Suppressor macrophage treated with lipopolysaccharide for 1 hour (primary cell): ENCODE results near the gene SUGCT.

Experiments used
- DNase-seq, 3 donors: peaks; one replicate each; pipeline ENCODE4 v3.0.0-alpha.2; 2020 to 2022

The SUGCT gene

DNA sequence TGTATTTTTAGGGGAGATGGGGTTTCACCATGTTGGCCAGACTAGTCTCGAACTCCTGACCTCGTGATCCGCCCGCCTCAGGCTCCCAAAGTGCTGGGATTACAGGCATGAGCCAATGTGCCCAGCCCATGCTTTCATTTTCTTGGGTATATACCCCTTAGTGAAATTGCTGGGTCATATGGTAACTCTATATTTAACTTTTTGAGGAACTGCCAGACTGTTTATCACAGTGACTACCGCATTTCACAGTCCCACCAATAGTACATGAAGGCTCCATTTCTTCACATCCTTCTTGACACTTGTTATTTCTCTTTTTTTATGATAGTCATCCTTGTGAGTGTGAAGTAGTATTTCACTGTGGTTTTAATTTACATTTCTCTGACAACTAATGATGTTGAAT is 134.0 kb downstream of the SUGCT start:
- peak; percentile 68 to 90 (median 82) for DNase-seq

DNA sequence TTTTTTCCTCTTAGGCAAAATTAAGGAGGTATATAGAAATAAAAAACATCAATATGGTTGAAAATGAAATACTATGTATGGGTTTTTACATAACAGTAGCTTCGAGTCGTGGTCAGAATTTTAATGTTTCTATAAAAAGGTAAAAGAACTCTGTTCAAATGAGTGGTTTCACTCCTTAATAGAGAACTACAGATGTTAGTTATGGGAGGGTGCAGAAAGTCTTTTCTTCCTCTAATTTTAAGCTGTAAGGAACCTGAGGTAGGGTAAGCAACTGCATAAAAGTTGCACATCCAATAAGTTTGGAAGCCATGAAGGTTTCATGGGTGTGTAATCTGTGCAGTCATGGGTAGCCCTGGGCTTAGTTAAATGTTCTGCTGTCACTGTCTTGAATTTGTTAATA is 141.3 kb downstream of the SUGCT start:
- no peak for DNase-seq

DNA sequence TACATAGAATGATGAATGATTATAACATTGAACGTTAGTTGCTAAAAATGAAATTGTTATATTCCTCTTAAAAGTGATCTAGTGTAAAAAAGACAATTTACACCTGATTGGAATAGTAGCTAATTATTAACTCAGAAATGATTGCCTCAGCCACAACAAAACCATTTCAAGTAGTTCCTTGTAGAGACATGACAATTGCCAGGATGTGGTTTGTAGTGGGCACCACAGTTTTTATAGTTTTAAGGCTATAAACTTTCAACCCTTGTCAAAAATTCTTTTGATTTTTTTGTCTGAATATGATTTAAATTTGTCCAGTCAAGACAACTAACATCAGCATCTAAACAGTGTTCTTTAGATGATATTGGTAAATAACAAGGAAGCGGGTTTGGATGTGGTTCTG is 145.2 kb downstream of the SUGCT start:
- no peak for DNase-seq

DNA sequence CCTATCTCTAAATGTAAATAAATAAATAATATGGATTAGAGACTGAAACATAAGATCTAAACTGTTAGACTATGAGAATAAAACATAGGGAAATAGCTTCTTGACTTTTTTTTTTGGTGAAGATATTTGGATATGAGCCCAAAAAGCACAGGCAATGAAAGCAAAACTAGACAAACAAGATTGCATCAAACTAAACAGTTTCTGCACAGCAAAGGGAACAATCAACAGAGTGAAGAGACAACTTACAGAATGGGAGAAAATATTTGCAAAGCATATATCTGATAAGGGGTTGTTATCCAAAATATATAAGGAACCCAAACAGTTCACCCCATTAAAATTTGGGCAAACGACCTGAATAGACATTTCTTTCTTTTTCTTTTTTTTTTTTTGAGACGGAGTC is 148.1 kb downstream of the SUGCT start:
- no peak for DNase-seq

DNA sequence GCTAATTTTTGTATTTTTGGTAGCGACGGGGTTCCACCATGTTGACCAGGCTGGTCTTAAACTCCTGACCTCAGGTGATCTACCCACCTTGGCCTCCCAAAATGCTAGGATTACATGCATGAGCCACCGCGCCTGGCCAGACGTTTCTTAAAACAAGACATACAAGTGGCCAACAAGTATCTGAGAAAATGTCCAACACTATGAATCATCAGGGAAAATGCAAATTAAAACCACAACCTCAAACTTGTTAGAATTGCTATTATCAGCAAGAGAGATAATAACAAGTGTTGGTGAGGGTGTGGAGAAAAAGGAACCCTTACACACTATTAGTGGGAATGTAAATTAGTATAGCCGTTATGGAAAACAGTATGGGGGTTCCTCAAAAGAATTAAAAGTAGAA is 148.6 kb downstream of the SUGCT start:
- DNase-seq: peak in 1 of 3 donors; percentile 7

DNA sequence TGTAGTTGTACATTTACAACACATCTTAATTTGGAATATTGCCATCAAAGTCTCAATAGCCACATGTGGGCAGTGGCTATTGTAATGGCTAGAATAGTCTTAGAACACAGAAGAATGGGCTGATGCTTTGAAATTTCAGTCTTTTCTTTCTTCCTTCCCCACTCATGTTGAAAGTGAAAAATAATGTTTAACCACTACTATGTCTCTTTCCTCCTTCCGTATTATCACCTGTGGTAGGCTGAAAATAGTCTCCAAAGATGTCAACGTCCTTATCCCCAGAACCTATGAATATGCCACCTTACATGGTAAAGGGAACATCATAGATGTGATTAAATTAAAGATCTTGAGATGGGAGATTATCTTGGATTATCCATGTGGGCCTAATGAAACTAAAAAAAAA is 154.0 kb downstream of the SUGCT start:
- no peak for DNase-seq

DNA sequence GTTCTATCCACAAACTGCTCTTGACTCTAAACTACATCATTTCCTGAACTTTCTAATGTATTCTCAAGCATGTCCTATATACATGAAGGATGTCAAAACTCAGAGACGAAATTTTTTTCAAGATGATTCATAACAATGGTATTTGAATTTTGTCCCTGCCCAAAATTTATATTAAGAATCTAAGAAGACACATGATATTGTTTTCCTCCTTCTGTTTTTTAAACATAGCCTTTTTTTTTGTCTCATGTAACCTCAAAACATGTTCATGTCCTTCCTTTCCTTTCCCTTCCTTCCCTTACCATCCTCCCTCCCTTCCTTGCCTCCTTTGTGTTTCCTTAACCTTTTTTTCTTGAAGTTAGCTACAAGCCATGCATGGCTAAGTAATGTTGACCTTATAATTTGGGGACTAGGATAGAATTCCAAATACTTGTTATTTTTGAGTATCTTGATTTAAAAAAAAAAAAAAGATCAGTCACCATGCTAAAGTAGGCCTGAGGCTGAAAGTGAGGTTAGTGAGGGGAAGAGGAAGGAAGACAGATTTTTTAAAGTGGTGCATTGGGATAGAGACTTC is 163.0 kb downstream of the SUGCT start:
- DNase-seq: no peak

DNA sequence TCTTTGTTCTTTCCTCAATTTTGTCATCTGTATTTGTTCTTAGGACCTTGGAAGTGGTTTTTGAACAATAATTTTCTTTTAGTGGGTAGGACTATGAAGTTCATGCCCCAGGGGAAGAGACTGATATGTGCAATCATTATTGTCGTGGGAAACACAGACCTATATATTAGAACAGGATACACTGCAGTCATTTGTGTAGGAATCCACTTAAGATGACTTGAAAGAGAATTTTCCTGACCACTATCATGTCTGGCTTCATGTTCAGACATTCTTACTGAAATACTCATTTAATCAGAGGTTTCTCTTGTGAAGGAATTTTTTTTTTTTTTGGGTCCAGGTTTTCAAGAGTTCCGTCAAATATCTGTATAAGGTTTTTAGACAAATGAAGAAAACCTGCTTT is 163.6 kb downstream of the SUGCT start:
- DNase-seq: no peak

DNA sequence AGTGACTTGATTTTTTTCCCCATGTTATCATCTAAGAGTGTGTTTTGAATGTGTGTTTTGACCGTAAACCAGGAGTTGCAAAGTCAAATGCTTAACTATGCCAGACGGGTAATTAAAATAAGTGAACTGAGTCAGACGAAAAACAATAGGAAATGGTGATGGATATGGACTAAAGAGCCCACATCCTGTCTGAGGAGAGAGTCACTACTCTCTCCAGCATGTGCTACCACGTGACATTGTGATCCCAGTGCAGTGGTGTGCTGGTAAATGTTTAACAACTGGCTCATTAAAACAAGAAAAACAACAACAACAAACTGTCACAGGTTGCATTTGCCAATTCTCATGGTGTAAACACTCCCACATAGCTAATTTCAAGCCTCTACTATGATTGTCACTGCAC is 164.3 kb downstream of the SUGCT start:
- DNase-seq: peak in 1 of 3 donors; percentile 5

DNA sequence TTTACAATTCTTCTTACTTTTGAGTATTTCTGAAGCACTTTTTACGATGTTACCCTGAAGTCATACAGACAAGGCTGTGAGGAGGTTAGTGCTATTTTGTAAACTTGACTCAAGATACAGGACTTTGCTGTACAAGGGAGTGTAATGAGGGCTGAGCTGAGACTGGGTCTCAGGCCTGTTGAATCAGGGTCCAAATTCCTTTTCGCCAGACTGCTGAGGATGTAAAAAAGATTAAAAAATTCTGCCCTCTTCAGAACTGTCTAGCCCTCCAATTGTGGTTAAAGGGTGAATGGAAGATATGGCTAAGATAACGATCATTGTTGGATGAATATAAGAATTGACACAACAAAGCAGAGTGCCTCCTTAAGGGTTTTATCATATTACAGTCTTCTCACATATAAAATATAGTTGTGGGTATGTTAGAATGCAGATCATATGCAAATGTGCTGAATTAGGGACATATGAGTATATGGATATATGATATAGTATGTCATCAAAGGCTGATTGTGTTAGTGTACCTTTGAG is 165.4 kb downstream of the SUGCT start:
- DNase-seq: no peak

DNA sequence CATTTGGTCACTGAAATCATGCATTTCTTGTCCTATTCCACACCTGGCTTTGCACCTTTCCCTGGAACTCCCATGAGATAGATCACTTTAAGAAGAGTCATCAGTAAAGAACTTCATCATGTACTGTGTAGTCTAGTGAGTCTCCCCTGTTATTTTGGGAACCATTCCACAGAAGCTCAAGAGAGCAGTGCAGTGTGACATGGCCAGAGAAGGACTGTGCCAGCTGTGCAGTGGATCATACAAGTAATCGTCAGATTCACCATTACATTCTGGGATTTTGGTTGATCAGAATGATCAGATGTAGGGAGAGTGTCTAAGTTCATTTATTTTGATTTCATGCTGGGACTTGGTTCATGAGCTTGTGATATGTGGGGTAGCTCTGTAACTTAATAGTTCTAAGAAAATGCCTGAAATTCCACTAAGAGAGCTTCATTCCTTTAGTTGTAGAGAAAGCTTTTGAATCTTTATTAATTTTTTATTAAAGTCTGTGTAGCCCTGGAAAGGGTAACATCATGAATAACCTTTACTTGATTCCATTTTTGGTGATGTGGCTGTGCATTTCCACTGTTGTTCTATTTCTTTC is 166.8 kb downstream of the SUGCT start:
- no peak for DNase-seq

DNA sequence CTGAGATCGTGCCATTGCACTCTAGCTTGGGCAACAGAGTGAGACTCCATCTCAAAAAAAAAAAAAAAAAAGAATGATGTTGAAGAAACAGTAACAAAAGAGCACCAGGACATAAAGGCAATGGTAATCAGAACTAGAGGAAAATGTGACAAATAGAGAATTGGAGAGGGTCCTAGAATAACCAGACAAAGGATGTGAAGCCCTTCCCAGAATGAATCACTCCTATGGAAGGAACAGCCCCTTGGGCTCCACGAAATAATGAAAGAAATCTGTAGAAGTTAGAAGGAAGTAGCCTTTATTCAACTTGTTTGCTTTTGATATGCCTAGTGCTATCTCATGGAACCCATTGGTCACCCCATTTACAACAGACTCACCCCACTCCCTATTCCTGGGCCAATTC is 169.2 kb downstream of the SUGCT start:
- DNase-seq: no peak

DNA sequence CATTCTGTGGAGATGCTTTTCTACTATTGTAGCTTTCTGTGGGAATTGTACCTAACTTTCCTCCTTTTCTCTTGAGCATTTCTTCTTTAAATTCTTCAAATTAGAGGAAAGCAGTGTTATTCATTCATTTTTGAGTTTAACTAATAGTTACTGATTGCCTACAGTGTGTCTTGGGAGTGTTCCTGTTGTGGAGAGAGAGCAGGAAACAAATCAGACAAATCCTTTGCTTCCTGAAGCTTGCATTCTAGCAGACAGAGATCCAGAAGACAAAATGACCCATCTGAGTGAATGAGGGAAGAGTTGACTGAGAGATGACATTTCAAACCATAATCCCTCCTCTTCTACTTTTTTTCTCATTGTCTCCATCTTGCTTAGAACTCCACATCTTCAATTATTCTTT is 170.4 kb downstream of the SUGCT start:
- no peak for DNase-seq

DNA sequence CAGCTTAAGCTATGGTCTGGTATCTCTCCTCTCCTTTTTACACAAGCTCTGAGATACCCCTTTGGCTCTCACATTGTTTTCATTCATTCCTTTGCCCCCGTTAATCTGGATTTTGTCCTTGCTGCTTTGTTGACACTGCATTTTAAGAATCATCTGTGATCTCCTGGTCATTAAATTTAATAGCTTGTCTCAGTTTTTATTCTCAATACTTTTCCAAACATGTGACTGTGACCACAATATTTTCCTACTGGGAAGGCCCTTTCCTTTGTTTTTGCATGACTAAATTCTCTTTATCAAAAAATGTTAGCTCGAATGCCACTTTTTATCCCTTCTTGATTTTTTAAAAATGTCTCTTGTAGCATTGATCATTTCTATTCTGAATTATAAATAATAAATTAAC is 171.2 kb downstream of the SUGCT start:
- DNase-seq: no peak

DNA sequence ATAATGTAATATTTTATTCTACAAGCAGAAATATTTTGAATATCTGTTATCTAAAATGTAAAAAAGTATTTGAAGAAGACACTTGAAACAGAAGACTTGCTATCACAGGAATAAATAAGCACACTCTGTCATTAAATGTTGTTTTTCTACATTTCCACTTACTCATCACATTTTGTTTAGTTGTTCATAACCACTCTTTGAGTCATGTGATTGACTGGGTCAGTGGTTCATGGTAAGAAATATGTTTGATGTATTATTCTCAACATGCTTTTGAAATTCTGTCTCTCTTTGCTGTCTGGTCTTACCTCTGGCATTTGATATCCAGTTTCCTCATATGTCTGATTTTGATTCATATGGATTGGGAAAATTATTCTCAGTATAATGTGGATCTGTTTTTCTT is 171.8 kb downstream of the SUGCT start:
- DNase-seq: no peak

DNA sequence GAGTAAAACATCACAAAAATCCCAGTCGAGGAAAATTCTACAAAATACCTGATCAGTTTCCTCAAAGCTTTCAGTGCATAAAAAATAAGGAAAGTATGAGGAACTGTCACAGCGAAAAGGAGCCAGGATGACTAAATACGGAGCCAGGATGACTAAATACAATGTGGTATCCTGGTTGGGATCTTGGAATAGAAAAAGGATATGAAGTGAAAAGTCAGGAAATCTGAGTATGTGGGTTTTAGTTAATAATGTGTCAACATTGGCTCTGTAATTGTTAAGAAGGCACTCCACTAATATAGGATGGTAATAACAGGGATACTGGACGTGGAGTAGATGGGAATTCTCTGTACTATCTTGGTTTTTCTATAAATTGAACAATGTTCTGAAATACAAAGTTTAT is 175.5 kb downstream of the SUGCT start:
- DNase-seq: no peak

DNA sequence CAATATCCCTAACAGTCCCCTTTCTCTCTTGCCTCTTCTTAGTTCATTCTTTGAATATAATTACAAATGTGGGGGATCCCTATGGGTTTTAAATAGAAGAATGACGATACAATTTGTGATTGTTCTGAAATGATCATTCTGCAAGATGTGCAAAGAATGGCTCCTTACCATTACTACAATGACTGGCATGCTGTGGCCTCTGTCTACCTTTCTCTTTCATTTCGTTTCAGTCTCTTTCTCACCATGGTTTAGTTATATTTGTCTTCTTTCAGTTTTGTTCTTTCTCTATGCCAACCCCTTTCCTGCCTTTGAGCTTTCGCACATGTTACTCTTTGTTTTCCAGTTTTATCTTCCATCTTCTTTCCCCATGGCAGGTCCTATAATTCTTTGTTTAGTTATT is 176.5 kb downstream of the SUGCT start:
- DNase-seq: no peak

DNA sequence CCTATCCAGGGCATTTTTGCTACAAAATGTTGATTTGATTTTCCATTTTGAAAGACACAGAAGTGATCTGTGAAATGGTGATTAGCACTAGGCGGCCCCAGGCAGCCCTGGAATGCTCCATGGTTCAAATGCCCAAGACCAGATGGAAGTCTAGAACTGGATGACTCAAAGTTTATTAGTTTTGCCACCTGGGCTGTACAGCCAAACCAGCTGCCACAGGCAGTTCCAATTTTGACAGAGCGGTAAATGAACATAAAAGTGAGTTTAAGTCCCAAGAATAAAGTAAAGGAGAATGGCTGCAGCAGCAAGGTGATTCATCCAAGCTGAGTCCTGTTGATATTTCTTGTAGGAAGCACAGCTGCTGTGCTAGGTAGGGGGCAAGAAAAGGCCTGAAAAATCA is 180.5 kb downstream of the SUGCT start:
- DNase-seq: no peak

DNA sequence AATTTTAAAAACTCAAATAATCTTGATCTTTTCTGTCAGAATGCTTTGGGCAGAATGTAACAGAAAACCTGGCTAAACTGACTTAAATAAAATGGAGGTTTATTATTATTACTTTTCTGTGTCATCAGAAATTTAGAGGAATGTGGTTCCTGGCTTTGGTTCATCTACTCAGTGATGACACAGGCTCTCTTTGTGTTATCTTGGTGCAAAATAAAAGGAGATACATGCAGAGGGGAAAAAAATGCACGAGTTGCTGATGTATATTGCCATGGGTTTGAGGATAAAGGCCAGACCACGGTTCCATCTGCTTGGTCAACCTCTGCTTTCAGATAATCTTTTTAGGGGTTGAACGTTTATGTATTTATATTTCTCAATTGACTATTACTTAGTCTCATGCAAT is 181.4 kb downstream of the SUGCT start:
- DNase-seq: no peak

DNA sequence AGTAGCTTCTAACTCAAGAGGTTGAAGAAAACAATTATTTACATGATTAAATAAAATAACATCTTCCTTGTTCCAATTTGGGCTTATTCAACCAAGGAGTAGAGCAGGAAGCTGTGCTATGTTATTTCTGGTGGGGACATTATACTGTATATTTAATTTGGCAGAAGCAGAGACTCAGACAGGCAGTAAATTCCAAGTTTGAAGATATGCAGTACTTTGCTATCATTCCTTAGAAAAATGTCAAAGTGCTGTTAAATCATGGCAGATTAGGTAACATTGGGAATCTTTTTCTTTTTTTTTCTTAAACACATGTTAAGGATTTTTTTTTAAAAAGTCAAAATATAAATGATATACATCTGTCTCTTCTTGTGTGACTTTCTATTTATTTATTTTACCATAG is 190.1 kb downstream of the SUGCT start:
- no peak for DNase-seq

DNA sequence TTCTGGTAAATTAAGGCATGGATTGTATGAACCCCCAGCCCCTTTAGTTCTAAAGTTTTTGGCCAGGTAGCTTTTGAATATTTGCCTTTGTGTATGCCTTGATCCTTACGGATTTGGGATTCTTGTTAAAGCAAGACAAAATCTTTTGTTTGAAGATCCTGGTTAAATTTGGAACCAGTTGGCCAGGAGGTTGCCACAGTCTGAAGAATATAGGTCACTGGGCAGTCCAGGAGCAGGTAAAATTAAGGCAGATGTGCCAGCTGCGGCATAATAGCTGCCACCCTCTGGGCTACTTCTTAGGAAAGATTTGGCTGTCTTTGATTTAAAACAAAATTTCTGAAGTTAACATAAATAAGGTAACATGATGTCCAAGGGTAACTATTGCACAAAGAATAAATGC is 192.3 kb downstream of the SUGCT start:
- DNase-seq: no peak

DNA sequence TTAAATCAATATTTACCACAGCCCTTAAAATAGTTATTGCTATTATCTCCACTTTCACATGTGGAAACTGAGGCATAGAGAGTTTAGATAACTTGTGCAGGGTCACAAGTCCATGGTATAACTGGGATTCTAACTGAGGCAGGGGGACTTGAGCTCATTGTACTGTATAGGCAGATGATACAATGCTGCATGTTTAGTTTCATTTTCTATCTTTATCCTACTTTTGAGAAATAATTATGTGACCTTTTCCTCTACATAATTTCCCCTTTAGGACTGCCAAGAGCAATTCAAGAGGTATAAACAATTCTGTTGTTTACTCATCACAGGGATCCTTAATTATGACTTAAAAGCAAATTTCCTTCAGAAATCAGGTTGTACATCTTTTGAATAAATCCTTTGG is 193.1 kb downstream of the SUGCT start:
- DNase-seq: peak in 1 of 3 donors; percentile 4

DNA sequence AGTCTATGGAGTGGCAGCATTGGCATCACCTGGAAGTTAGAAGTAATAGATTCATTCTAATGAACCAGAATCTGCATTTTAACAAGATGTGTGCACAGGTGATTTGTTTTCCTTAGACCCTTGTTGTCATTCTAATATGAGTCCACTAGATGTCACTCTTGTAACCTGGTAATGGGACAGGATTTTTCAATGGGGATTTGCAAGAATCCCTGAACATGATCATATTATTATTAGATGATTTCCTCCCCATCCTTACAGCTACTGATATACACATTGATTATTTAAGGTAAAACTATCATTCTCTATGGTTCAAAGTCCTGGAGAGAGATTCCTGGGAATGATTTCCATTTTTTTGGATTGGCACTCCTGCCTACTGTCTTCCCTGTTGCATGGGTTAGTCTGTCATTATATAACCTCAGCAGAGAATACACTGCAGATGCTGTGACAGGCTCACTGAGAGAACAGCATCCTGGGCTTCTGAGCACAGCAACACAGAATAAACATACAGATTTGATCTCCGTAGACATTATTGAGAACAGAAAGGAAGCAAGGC is 194.9 kb downstream of the SUGCT start:
- peak; percentile 39 to 79 (median 62) for DNase-seq

DNA sequence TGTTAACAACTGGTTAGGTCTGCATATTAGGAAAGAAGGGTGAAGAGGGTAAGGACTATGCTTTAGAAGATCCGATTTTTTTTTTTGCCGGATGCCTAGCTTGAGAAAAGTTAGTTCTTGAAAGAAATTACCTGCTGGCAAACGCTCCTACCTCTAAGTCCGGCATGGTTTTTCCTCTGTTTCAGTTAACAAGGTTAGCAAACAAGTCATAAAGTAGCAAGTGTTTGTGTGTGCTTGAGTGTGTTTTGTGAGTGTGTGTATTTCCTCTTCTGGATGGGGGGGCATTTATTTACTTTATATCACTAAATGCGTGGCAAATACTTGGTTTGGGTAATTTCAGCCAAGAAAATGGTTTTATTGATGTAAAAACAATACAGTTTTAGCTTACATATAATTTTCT is 195.6 kb downstream of the SUGCT start:
- no peak for DNase-seq

DNA sequence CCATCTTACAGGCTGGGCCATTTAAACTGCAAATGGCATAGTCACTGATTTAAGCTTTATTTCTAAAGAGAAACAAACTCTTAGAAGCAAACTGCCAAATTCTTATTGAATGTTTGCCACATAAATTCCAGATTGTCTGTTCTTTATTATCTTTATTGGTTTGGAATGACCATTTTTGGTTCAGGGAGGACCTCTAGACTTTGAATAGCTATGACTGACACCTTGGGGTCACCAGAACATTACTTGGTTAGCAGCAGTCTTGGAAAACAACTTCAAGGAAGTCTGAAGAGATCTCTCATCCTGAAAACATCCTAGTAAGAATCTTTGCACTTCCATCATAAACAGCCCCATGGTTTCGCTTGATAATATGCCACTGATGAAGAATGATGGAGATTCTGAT is 197.1 kb downstream of the SUGCT start:
- DNase-seq: no peak
